ENCODE results near the gene CD7.
A peak's percentile ranks its signal among the peaks of the same experiment; 100 is the strongest.

CD7 gene

DNA sequence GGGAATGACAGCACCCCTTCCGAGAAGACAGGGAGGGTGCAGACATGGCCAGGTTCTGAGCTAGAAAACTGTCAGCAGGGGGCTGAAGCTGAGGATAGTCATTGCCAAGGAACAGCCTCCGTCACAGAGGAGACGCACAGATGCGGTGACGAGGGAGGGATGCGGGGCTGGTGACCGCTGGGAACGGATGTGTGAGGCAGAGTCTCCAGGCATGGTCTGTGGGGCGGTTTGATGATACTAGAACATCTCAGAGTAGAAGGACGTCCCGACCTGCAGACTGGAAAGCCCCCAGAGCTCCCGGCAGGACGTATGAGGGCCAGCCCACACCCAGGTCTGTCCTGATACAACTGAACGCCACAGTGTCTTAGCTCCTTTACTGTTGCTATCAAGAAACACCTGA, 42.1 kb downstream of the CD7 start:
- Histone ChIP-seq H3K27ac (ENCODE audit: low read depth, low read length, poor library complexity, severe bottlenecking) (no peak overlapping the region), H2AFZ (ENCODE audit: low read length) (no peak overlapping the region), H3K4me1 (ENCODE audit: insufficient read depth, low read length, severe bottlenecking) (peaks cover 55% of the 10 kb centered on the region), H3K9me2 (ENCODE audit: low read depth, low read length) (no peaks in the 10 kb centered on the region), H3K4me3 (ENCODE audit: low read depth, low read length, poor library complexity, severe bottlenecking) (no peak overlapping the region), H4K20me1 (ENCODE audit: insufficient read depth, low read length) (no peaks in the 10 kb centered on the region), H3K79me2 (ENCODE audit: insufficient read depth, low read length) (peaks cover 23% of the 10 kb centered on the region), H3K36me3 (ENCODE audit: insufficient read depth, low read length) (peaks cover 20% of the 10 kb centered on the region), H3K27me3 (ENCODE audit: insufficient read depth, low read length) (peaks cover 9% of the 10 kb centered on the region), H3K9ac (ENCODE audit: low read length) (no peak overlapping the region; the same call in 1 of the 2 replicates), H3K4me2 (ENCODE audit: low read length) (no peak overlapping the region), H3K9me3 (ENCODE audit: low read length) (no peaks in the 10 kb centered on the region), H3F3A (ENCODE audit: insufficient read depth, low read length) (no peaks in the 10 kb centered on the region)
- no peak for TF ChIP-seq EZH2 (IDR thresholded peaks at IDR 0.05; ENCODE audit: borderline replicate concordance, low read length)
- TF ChIP-seq, protein P1, sequence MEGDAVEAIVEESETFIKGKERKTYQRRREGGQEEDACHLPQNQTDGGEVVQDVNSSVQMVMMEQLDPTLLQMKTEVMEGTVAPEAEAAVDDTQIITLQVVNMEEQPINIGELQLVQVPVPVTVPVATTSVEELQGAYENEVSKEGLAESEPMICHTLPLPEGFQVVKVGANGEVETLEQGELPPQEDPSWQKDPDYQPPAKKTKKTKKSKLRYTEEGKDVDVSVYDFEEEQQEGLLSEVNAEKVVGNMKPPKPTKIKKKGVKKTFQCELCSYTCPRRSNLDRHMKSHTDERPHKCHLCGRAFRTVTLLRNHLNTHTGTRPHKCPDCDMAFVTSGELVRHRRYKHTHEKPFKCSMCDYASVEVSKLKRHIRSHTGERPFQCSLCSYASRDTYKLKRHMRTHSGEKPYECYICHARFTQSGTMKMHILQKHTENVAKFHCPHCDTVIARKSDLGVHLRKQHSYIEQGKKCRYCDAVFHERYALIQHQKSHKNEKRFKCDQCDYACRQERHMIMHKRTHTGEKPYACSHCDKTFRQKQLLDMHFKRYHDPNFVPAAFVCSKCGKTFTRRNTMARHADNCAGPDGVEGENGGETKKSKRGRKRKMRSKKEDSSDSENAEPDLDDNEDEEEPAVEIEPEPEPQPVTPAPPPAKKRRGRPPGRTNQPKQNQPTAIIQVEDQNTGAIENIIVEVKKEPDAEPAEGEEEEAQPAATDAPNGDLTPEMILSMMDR (IDR thresholded peaks at IDR 0.05; ENCODE audit: low read length), result no peak; the same call in 1 of the 2 replicates

DNA sequence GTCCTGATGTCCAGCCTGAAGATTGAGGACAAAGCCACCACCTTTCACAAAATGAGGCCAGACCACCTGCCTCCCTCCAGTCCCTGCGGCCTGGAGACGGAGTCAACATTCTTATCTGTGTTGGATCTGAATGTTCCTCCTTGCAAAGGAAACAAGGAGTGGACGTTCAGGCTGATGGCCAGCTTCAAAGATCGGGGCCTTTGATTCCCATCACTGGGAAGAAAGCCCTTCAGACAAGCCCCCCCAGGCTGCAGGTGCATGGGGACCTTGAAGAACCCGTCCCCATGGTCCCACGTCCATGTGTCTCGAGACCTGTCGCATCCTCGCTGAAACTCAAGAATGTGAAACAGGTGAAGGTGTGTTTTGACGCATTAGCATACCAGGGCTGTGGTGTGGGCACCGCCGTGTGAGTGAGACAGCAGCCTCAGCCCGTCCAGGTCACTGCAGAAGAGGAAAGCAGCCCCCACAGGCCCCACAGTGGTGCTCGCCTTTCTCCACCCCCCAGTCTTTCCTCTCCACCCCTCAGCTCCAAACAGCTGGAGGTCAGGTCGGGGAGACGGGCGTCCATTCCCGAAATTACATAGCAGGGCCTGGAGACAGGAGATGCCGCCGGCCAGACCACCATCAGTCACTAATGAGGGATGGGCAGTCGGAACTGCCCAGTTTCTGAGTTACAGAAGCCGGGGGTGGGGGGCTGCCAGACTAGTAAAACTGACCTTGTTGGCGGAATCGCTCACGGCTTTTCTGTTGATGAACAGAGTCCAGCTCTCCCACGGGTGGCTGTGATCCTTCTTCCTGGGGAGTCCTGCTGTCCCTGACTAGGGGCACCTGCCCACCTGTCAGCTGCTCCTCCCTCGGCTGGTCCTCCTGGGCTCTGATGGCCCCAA, 43.0 kb downstream of the CD7 start:
- H3K9me2 ChIP-seq (ENCODE audit: low read depth, low read length), result no peaks in the 10 kb centered on the region
- H3K4me3 ChIP-seq (ENCODE audit: low read depth, low read length, poor library complexity, severe bottlenecking), result peak overlapping the region; percentile 86
- no peaks in the 10 kb centered on the region for H4K20me1 ChIP-seq (ENCODE audit: insufficient read depth, low read length)
- H3F3A ChIP-seq (ENCODE audit: insufficient read depth, low read length), result no peaks in the 10 kb centered on the region
- no peak for TF ChIP-seq EZH2 (IDR thresholded peaks at IDR 0.05; ENCODE audit: borderline replicate concordance, low read length)
- TF ChIP-seq, protein P1 (IDR thresholded peaks at IDR 0.05; ENCODE audit: low read length), result no peak
- H3K4me1 ChIP-seq (ENCODE audit: insufficient read depth, low read length, severe bottlenecking), result peaks cover 51% of the 10 kb centered on the region
- H3K9me3 ChIP-seq (ENCODE audit: low read length), result no peaks in the 10 kb centered on the region
- peaks cover 9% of the 10 kb centered on the region for H3K27me3 ChIP-seq (ENCODE audit: insufficient read depth, low read length)
- H3K36me3 ChIP-seq (ENCODE audit: insufficient read depth, low read length), result peaks cover 30% of the 10 kb centered on the region
- H3K79me2 ChIP-seq (ENCODE audit: insufficient read depth, low read length), result peaks cover 32% of the 10 kb centered on the region
- no peak overlapping the region for H3K27ac ChIP-seq (ENCODE audit: low read depth, low read length, poor library complexity, severe bottlenecking)
- no peak overlapping the region for H2AFZ ChIP-seq (ENCODE audit: low read length)
- no peak overlapping the region; the same call in 1 of the 2 replicates for H3K9ac ChIP-seq (ENCODE audit: low read length)
- peak overlapping the region; percentile 71 for H3K4me2 ChIP-seq (ENCODE audit: low read length)

DNA sequence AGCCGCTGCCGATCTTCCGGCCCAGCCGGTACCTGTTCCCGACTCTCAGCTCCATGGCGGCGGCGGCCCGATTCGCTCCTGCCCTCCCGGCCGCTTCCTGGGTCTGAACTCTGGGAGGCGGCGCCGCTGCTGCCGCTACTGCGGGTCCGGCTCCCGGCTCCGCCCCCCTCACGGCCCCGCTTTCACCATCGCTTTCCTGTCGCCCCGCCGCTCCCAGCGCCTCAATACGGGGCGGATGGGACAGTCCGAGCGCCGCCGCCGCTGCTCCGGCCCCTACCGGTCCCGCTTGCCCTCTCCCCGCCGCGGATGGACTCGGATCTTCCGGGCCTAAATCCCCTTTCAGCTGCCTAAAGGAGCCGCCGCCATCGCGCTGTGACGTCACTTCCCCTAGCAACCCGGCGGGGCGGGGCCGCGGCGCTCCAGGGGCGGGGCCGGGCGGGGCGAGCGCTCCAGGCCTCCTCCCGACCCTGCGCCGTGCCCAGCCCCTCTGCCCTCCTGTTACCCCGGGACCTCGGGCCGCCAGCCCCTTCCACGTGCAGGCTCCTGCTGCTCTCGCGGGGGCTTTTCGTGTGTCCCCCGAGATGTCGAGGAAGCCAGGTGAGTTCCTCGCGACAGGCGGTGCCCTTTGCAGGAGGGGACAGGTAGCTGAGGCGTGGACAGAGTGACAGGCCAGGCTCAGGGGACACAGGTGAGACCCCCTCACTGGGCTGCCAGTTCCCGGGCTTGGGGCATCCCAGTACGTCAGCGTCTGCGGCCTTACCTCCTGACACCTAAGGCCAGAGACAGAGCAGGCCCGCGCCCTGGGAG, 43.9 kb downstream of the CD7 start, which contains the start of gene CSNK1D:
TSS of gene CSNK1D (minus strand) at position 374 of the 807 bp plus-strand sequence. CDS start at position 55, 319 bp downstream.
- Histone ChIP-seq H3F3A (ENCODE audit: insufficient read depth, low read length) (no peaks in the 10 kb centered on the region), H3K4me1 (ENCODE audit: insufficient read depth, low read length, severe bottlenecking) (peaks cover 43% of the 10 kb centered on the region)

More for the DNA sequence above, 43.9 kb downstream of the CD7 start, which contains the start of gene CSNK1D:
- TF ChIP-seq, protein P1 (IDR thresholded peaks at IDR 0.05; ENCODE audit: low read length), result no peak
- TF ChIP-seq EZH2 (IDR thresholded peaks at IDR 0.05; ENCODE audit: borderline replicate concordance, low read length), result no peak
- Histone ChIP-seq H3K9me3 (ENCODE audit: low read length) (no peaks in the 10 kb centered on the region), H2AFZ (ENCODE audit: low read length) (no peak within 1 kb of the TSS), H3K9me2 (ENCODE audit: low read depth, low read length) (no peaks in the 10 kb centered on the region), H3K79me2 (ENCODE audit: insufficient read depth, low read length) (peaks cover 41% of the 10 kb centered on the region), H3K9ac (ENCODE audit: low read length) (peak within 1 kb of the TSS; percentile 94), H3K4me2 (ENCODE audit: low read length) (peak within 1 kb of the TSS; percentile 71), H3K27ac (ENCODE audit: low read depth, low read length, poor library complexity, severe bottlenecking) (peak within 1 kb of the TSS; percentile 53), H3K27me3 (ENCODE audit: insufficient read depth, low read length) (peaks cover 9% of the 10 kb centered on the region), H3K4me3 (ENCODE audit: low read depth, low read length, poor library complexity, severe bottlenecking) (peak within 1 kb of the TSS; percentile 86), H4K20me1 (ENCODE audit: insufficient read depth, low read length) (no peaks in the 10 kb centered on the region), H3K36me3 (ENCODE audit: insufficient read depth, low read length) (peaks cover 38% of the 10 kb centered on the region)

All from OCI-LY1 (cell line).